Loucy (cell line): Measurements from ENCODE around the gene ACE.

Source experiments
- H2AFZ ChIP-seq: fragments of 200-600 bp; sonication (generic); 2 replicates; pipeline ENCODE4 v1.6.0; 2016; ENCODE audit warnings: antibody characterized with exemption, mild to moderate bottlenecking, low read length, moderate library complexity
- H3F3A ChIP-seq: fragments of 200-600 bp; 2 replicates; pipeline ENCODE4 v1.6.0; 2016; ENCODE audit warnings: antibody characterized with exemption, low read depth, mild to moderate bottlenecking
- H3K27me3 ChIP-seq: fragments of 200-600 bp; sonication (generic); 2 replicates; pipeline ENCODE4 v1.6.1; 2014; ENCODE audit warnings: low read length, mild to moderate bottlenecking; ENCODE audit not compliant: insufficient read depth, poor library complexity, severe bottlenecking
- H3K36me3 ChIP-seq: fragments of 200-600 bp; sonication (generic); 2 replicates; pipeline ENCODE4 v1.6.1; 2016; ENCODE audit warnings: low read length; ENCODE audit not compliant: insufficient read depth
- H3K4me1 ChIP-seq: fragments of 200-600 bp; sonication (generic); 2 replicates; pipeline ENCODE4 v1.5.1; 2014; ENCODE audit warnings: low read length, mild to moderate bottlenecking; ENCODE audit not compliant: insufficient read depth, poor library complexity, severe bottlenecking
- H3K4me2 ChIP-seq: fragments of 200-600 bp; sonication (generic); 2 replicates; pipeline ENCODE4 v1.6.0; 2014; ENCODE audit warnings: antibody characterized with exemption, low read length, low read depth, mild to moderate bottlenecking; ENCODE audit not compliant: poor library complexity, severe bottlenecking
- H3K4me3 ChIP-seq: fragments of 200-600 bp; sonication (generic); 2 replicates; pipeline ENCODE4 v1.5.1; 2014; ENCODE audit warnings: low read length, mild to moderate bottlenecking, mixed read lengths; ENCODE audit not compliant: poor library complexity, severe bottlenecking
- H3K79me2 ChIP-seq: fragments of 200-600 bp; sonication (generic); 2 replicates; pipeline ENCODE4 v1.6.1; 2014; ENCODE audit warnings: low read length; ENCODE audit not compliant: insufficient read depth
- H3K9ac ChIP-seq: fragments of 200-600 bp; sonication (generic); 2 replicates; pipeline ENCODE4 v1.6.0; 2014; ENCODE audit warnings: mild to moderate bottlenecking, low read depth, low read length, moderate library complexity; ENCODE audit not compliant: poor library complexity, severe bottlenecking
- H3K9me2 ChIP-seq: fragments of 200-600 bp; sonication (generic); replicated peaks from 2 replicates; pipeline ENCODE4 v1.6.1; 2016; ENCODE audit warnings: low read depth, low read length, mixed read lengths
- H3K9me3 ChIP-seq: fragments of 200-600 bp; sonication (generic); 2 replicates; pipeline ENCODE4 v1.6.1; 2014; ENCODE audit warnings: mild to moderate bottlenecking, antibody characterized with exemption, low read length, low read depth; ENCODE audit not compliant: insufficient read depth
- H4K20me1 ChIP-seq: fragments of 200-600 bp; sonication (generic); 2 replicates; pipeline ENCODE4 v1.6.0; 2014; ENCODE audit warnings: antibody characterized with exemption, low read length, mild to moderate bottlenecking; ENCODE audit not compliant: insufficient read depth, poor library complexity, severe bottlenecking
- CTCF ChIP-seq: fragments of 200-600 bp; sonication (generic); conservative IDR thresholded peaks from 2 replicates; pipeline ENCODE4 v1.5.1; 2014; ENCODE audit warnings: mild to moderate bottlenecking, antibody characterized with exemption, low read length
- EZH2phosphoT487 ChIP-seq: fragments of 200-600 bp; IDR thresholded peaks from 2 replicates; pipeline ENCODE4 v1.6.1; 2018; ENCODE audit warnings: antibody characterized with exemption, mild to moderate bottlenecking, moderate library complexity, borderline replicate concordance

ACE gene

GRCh38 chr17:63528183-63528582, 51.3 kb downstream of the ACE start:
- no peak overlapping the region for H3K4me2 ChIP-seq
- no peaks in the 10 kb centered on the region for H3K9me2 ChIP-seq
- TF ChIP-seq CTCF = no peak
- TF ChIP-seq EZH2phosphoT487 = no peak
- no peak overlapping the region for H3K9ac ChIP-seq
- H3K4me3 ChIP-seq = no peak overlapping the region
- H3K36me3 ChIP-seq = no peaks in the 10 kb centered on the region
- H3K4me1 ChIP-seq = peaks cover 6% of the 10 kb centered on the region
- no peaks in the 10 kb centered on the region for H3K27me3 ChIP-seq
- H4K20me1 ChIP-seq = no peaks in the 10 kb centered on the region
- H3K9me3 ChIP-seq = no peaks in the 10 kb centered on the region
- H3K79me2 ChIP-seq = no peaks in the 10 kb centered on the region
- H3F3A ChIP-seq = no peaks in the 10 kb centered on the region
- no peak overlapping the region for H2AFZ ChIP-seq

GRCh38 chr17:63529711-63530556, 53.1 kb downstream of the ACE start:
- no peak overlapping the region for H3K9ac ChIP-seq
- no peaks in the 10 kb centered on the region for H4K20me1 ChIP-seq
- no peaks in the 10 kb centered on the region for H3K9me3 ChIP-seq
- H2AFZ ChIP-seq = no peak overlapping the region
- TF ChIP-seq CTCF (no peak), EZH2phosphoT487 (no peak)
- H3K4me2 ChIP-seq = no peak overlapping the region
- peaks cover 6% of the 10 kb centered on the region for H3K4me1 ChIP-seq
- H3K27me3 ChIP-seq = no peaks in the 10 kb centered on the region
- no peak overlapping the region for H3K4me3 ChIP-seq
- no peaks in the 10 kb centered on the region for H3K79me2 ChIP-seq
- H3F3A ChIP-seq = no peaks in the 10 kb centered on the region
- H3K36me3 ChIP-seq = no peaks in the 10 kb centered on the region
- no peaks in the 10 kb centered on the region for H3K9me2 ChIP-seq

- no peaks in the 10 kb centered on the region for H4K20me1 ChIP-seq
- no peaks in the 10 kb centered on the region for H3K79me2 ChIP-seq
- H3K4me1 ChIP-seq = peaks cover 6% of the 10 kb centered on the region
- H3K9me2 ChIP-seq = no peaks in the 10 kb centered on the region
- TF ChIP-seq EZH2phosphoT487 (no peak), CTCF (no peak)
- H3K9ac ChIP-seq = no peak overlapping the region
- no peak overlapping the region for H2AFZ ChIP-seq
- no peak overlapping the region for H3K4me3 ChIP-seq
- H3K9me3 ChIP-seq = no peaks in the 10 kb centered on the region
- no peaks in the 10 kb centered on the region for H3K27me3 ChIP-seq
- no peak overlapping the region for H3K4me2 ChIP-seq
- no peaks in the 10 kb centered on the region for H3K36me3 ChIP-seq
- H3F3A ChIP-seq = no peaks in the 10 kb centered on the region
These were observed 53.7 kb downstream of the ACE start for GRCh38 chr17:63530557-63531021.
